Measurements from ENCODE around the gene KRTAP10-5.

GRCh38 chr21:44575307-44576024 lies 4.9 kb downstream of the KRTAP10-5 start:
- TF ChIP-seq EP300 (IDR thresholded peaks at IDR 0.05) (no peak), POLR2A (IDR thresholded peaks at IDR 0.05) (no peak)
- TF ChIP-seq, protein P1, sequence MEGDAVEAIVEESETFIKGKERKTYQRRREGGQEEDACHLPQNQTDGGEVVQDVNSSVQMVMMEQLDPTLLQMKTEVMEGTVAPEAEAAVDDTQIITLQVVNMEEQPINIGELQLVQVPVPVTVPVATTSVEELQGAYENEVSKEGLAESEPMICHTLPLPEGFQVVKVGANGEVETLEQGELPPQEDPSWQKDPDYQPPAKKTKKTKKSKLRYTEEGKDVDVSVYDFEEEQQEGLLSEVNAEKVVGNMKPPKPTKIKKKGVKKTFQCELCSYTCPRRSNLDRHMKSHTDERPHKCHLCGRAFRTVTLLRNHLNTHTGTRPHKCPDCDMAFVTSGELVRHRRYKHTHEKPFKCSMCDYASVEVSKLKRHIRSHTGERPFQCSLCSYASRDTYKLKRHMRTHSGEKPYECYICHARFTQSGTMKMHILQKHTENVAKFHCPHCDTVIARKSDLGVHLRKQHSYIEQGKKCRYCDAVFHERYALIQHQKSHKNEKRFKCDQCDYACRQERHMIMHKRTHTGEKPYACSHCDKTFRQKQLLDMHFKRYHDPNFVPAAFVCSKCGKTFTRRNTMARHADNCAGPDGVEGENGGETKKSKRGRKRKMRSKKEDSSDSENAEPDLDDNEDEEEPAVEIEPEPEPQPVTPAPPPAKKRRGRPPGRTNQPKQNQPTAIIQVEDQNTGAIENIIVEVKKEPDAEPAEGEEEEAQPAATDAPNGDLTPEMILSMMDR (IDR thresholded peaks at IDR 0.05) = no peak

All from tibial nerve (tissue), 4 donors.